GM21737 (cell line): ENCODE measurements around the gene GRM4.
"Not testable (repeated sequence)": the region's sequence is repeated elsewhere in the genome, so short reads cannot be mapped to it uniquely, and the experiment has no call there.

Experiments used
- ATAC-seq: cut with Tn5 transposase; IDR thresholded peaks from one replicate; pipeline ENCODE4 v1.9.1; 2021; ENCODE audit warnings: mild to moderate bottlenecking, moderate library complexity; ENCODE audit not compliant: unreplicated experiment

The GRM4 gene

DNA sequence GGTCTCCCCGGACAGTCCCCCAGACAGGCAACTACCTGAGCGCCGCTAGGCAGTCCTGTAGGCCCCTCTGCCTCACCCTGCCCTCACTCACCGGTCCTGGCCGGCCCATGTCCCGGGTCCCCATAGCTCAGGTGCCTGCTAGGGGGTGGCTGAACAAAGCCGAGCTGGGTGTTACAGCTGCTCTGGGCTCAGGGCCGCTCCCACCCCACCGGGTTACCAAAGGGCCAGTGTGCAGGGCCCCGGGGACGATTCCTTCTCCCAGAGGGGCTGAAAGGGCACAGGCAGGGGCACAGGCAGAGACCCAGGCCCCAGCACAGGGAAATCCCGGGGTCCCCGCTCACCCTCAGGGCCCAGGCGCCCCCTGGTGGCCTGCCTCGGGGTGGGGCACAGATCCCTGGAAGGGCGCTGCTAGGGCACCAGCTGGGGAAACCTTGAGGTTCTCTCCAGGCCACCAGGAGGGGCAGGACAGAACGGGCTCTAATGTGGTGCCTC, 118.4 kb downstream of the GRM4 start:
- no peak for ATAC-seq

DNA sequence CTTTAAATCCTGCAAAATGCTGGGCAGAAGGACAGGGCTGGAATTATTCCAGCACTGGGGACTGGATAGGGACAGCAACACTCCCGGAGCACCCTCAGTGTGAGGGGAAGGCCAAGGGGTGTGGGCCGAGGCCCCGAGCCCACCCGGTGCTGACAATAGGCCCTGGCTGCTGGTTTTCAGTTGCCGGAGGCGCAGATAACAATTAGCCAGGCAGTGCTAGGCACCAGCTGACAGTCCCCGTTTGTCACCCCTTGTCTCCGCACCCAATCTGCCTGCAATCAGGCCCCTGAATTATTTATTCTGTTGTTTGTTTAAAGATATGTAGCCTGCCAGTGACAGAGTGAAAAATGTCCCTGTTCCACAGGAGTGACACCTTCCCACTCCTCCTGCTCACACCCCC, 120.0 kb downstream of the GRM4 start:
- no peak for ATAC-seq

DNA sequence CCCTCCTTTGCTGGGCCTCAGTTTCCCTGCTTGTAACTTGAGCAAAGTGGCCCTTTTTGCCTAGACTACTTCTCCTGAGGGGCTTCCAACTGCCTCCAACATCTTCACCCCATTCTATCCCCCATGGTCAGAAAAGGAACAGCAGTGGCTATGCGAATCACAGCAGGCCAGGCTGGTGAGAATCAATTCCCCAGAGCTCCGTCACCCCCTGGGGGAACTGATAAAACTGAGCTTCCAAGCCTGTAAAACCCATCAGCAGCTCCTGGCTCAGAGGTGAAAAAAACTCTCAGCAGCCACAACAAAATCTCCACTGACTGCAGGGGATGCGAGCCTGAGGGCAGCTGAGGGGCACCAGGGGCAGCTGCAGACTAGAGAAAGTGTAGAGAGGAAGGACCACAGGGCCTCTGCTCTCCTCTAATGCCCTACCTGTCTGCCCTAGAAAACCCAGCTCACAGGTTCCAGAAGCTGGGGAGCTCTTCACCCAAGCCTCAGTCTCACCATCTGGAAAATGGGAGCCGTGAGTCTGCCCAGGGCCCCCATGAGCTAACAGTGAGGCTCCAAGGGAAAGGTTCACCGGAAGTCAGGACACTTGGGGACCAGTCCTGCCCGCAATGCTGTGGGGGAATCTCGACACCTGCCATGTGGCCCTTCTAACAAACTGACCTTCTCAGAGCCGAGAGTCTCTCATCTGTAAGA, 120.6 kb downstream of the GRM4 start:
- no peak for ATAC-seq

DNA sequence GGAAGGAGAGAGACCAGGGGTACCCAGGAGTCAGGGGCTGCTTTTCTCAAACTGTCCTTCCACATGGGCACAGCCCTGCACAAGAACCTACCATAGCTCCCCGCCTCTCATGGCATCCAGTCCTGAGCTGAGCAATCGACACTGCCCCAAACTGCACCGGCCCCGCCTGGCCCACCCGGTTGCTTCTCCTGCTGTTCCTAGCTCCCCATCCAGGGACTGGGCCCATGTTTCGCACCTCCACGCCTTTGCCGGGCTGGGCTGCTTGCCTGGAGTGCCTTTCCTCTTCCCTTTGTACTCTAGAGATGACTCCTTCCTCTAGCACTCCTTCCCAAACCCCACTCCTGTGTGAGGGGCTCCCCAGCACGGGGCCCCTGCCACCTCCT, 123.0 kb downstream of the GRM4 start:
- ATAC-seq: no peak

DNA sequence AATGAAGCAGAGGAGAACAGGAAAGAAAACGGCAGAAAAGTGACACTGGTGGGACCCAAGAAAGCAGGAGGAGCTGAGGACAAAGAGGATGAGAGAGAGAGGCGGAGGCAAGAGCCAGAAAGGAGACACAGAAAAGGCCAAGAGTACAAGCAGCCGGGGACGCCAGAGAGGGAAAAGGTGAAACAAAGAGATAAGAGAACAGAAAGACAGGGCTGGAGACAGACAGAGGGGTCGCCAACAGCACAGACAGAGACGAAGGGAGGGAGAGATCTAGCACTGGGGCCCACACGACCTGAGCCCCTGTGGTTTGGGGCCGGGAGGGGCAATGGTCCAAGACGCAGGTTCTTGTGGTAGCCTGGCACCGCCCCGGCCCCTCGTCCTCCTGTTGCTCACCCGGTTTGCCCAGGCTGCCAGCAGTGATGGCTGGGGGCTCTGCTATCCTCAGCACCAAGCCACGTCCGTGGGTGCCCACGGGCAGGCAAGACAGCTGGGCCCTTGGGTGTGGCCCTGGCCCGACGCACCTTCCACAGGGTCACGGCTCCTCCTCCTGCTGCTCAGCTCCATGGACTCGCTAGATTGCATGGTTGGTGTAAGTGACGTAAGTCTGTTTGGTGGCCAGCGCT, 123.5 kb downstream of the GRM4 start:
- no peak for ATAC-seq

DNA sequence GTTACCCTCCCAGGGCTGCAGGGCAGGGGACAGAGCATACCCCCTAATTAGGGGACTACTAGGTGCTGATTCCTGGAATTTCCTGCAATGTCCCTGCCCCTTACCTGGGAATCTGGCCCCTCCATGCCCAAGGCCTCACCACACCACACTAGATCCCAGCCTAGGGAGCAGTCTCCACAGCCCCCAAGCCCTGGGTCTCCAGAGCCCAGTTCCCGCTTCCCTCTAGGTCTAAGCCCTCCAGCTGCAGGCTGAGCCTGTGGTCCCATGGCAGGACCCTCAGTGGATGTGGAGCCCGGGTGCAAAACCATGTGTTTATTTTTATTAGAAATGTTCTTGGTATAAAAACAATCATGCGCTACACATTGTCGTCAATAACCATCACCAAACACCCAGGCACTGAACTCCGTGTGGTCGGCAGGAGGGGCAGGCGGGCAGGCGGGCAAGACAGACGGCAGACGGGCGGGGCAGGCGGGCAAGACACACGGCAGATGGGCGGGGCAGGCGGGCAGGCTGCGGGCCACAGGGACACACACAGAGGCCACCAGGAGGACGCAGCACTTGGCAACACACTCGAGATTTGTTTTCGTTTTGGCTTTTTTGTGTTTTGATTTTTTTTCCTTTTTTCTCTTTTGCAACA, 124.2 kb downstream of the GRM4 start:
- ATAC-seq: no peak

DNA sequence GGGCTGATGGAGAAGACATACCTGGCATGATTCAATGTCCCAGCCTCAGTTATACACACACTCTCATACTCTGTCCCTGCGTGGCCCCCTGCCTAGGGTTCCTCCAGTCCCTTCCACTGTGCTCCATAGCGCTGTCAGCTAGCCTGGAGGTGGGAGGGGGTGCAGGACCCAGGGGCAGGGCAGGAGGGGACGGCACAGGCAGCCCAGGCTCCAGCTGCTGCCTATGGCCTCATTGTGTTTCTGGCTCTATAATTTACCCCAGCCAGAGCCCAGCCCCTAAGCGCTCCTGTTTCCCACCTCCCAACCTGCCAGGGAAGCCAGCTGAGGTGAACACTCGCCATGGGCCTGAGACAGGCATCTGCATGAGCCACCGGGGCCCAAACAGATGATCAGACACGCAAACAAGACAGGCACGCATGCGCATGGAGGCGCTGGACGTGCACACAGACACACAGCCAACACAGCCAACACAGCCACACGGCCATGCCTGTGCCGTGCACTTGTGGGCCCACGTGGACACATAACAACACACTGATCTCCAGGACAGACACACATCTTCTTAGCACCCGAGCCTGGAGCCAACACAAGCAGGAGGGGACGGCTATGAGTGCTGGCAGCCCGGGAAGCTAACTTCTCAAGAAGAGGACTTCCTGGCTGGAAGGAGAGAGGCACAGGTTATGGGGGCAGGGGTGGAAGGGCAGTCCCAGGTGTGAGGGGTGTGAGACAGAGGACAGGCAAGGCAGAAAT, 124.9 kb downstream of the GRM4 start:
- no peak for ATAC-seq

DNA sequence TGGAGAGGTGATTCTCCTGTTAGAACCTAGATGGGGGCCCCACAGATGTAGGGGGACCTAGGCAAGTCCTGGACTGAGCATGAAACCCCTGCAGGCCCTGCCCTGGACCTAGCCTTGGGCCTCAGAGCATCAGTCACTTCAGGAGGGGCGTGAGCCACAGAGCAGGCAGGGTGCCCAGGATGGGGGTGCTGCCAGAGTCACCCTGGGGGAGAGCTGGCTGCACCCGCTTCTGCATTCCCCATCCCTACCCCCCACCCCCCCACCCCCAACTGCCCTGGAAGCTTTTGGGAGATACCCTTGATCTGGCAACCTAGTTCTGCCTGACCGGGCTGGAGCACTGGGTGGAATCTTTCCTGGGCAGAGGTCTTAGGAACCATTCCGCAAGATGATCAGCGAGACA, 125.6 kb downstream of the GRM4 start:
- ATAC-seq: no peak

DNA sequence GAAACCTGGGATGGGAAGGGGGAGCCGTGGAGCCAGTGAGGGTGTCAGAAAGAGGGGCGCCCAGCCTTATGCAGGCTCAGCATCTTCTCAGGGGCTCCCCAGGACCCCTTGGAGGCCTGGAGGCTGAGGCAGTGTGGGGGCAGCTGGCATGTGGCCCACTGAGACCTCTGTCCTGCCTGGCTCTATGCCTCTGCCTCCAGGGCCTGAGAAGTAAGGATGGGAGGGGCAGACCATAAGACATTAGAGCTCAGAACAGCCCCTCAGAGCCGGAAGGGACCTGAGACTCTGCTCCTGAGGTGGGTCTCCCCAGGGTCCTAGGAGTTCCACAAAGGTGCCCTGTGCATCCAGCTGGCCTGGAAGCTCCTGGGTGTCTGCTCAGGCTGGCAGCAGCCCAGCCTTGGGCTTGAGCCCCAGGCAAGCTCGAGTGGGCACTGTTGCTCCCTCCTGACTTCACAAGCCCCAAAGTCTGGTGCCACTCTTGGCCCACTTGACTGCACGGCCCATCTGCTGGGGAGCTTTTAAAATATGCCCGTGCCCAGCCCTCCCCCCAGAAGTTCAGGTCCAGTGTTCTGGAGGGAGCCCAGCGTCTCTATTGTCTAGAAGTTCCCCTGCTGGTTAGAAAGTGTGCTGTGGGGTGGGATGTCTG, 126.8 kb downstream of the GRM4 start:
- ATAC-seq: no peak

DNA sequence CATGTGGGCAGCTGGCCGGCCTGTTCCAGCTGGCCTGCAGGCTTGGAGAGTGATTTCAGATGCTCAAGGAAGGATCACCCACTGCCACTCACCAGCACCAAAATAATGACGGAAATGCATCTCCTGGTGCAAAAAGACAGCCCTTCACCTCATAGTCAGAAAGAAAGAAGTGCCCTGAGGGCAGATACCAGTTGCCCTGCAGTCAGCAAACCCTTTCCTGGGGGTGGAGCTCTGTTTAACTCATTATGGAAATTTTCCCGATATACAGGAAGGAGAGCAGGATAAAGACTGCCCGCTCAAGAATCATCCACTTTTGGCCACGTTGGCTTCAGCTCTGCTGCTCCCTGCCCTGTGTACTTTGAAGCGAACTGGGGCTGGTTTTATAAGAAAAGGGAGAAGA, 127.9 kb downstream of the GRM4 start:
- ATAC-seq: no peak

DNA sequence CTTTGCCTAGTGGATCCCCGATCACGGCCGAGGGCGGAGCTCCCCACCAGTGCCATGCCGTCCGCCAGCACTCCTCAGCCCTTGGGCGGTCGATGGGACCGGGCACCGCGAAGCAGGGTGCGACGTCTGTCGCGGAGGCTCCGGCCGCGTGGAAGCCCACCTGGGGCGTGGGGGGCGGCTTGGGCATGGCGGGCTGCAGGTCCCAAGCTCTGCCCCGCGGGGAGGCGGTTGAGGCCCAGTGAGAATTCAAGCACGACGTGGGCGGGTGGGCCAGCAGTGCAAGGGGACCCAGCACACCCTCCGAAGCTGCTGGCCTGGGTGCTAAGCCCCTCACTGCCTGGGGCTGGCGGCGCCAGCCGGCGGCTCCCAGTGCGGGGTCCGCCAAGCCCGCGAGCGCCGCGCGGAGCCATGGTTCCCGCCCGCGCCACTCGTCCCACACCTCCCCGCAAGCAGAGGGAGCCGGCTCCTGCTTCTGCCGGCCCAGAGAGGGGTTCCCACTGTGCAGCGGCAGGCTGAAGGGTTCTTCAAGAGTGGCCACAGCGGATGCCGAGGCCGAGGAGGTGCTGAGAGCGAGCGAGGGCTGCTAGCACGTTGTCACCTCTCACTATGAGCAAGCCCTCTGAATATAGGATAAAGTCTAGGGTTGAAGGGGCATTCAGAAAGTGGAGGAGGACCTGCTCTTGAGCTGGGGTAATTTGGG, 128.6 kb downstream of the GRM4 start:
- no peak for ATAC-seq

DNA sequence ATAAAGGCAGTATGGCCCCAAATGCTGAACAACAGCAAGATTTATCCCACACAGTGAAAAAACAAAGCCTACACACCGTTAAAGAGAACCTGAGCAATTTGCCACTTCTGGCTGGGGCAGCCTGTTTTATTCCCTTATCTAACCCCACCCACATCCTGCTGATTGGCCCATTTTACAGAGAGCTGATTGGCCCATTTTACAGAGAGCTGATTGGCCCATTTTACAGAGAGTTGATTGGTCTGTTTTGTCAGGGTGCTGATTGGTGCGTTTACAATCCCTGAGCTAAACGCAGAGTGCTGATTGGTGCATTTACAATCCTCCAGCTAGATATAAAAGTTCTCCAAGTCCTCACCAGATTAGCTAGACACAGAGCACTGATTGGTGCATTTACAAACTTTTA, 129.3 kb downstream of the GRM4 start:
- ATAC-seq: not testable (repeated sequence)

DNA sequence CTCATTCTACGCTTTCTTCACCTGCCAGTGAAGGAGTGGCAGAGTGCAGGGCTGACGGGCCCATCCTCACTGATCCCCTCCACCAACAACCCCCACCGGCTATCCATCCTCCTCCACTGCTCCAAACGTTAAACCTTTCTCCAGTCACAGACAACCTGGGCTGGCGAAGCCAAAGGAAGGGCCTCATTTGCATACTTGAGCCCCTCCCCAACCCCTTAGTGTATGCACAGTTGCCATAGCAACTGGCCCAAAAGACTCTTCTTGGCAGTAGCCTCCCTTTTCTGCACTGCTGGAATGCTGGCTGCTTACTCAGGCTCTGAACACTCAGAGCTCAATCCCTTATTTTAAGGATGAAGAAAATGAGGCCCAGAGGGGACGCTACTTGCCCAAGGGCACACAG, 130.3 kb downstream of the GRM4 start:
- no peak for ATAC-seq

DNA sequence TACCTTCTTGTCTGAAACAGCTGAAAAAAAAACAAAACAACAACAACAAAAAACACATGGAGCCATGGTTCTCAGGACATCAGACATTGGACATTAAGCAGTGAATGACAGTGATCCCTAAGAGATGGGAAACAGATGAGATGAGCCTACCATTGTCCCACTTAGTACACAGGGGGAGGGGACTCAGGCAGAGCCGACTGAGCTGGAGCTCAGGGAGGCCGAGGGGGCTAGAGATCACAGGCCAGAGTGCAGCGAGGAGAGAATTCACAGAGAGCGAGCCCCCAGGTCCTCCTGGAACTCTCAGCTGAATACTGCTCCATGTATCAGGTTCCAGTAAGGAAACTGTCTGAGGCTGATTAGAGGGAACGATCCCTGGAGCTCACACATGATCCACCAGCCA, 134.6 kb downstream of the GRM4 start:
- ATAC-seq: no peak

DNA sequence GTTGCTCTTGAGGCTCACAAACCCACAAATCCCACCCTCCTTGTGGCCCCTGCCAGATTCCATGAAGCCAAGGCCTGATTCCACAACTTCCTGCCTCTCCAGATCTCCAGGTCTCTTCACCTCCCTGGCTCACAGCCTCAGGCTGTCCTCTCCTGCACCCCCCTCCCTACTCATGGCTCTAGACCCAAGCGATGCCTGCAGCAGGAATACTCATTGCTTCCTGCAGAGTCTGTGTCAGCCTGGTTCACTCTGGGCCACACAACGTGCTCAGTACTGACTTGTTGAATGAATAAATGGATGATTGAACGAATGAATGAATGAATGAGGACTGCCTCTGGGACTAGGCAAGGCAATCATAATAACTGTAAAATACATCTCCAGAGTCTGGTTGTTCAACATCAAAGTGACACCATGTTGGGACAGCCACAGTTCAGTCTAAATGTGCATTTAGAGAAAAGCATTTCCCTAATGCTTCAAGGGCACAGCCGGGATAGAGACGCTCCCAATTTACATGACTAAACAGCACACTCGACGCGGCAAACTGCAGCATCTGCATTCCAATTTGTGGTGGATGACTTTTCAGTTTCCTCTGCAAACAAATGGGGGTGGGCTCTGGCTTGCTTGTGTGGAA, 139.9 kb downstream of the GRM4 start:
- ATAC-seq: no peak

DNA sequence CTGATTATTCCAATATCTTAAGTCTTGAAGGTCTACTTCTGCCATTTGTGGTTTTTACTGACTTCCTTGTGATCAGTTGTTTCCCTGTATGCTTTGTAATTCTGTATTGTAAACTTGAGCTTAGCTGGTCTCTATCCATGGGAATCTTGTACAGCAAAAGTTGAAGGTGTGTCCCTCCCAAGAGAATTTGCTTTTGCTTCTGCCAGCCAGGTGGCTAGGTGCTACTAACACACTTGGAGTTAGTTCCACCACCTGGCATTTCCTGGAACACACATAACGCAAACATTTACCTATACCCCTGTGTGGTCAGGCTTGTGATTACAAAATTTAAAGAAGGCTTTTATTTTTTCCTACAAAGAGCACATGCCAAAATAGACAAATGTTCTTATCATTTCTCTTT, 141.2 kb downstream of the GRM4 start:
- ATAC-seq: no peak

DNA sequence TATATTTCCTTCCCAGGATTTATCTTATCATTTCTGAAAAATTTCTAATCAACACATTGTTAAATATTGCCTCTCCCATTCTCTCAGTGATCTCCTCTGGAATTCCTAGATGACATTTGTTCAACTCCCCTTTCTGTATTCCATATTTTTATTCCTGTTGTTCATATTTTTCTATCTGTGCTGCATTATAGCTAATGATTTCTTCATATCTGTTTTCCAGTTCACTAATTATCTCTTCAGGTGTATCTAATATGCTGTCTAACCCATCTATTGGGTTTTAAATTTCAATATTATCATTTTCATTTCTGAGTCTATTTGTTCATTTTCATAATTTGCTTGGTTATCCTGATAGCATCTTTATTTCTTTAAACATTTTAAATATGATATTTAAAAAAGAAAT, 141.9 kb downstream of the GRM4 start:
- no peak for ATAC-seq

DNA sequence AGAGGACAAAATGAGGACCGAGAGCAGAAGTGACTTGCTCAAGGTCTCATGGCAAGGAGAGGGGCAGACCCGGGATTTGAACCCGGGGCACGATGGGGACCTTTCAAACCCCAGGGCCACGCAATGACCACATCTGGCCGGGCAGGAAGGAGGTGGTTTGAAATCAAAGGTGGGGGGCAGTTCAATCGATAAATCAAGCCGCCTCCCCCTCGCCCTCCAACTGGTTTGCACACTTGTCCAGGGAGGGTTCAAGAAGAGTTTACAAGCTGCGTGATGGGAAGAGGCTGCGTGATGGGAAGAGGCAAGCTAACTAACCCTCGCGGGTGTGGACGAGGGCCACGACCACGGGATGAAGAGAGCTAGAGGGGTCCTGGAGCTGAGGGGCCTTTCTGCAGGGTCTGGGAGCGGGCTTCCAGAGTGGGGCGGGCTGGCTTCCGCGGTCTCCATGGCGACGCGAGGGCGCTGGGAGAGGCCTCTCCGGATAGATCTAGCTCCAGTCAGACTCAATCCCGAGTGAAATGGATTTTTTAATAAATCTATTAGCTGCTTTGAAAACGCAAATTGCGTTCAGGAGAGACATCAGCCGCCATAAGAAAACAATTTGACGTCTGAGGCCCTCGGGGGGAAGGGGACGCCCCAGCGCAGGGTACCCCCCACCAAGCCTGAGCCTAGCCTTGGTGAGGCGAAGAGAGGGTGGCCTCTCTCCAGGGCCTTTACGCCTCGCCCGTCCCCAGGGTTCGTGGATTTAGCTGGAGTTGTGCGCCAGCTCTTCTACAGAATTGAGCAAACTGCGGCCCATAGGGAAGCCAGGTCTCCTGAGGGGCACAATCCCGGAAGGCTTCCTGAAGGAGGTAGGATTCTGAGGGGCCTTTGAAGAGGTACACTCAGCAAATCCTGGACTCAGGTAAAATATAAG, 143.9 kb downstream of the GRM4 start:
- no peak for ATAC-seq

DNA sequence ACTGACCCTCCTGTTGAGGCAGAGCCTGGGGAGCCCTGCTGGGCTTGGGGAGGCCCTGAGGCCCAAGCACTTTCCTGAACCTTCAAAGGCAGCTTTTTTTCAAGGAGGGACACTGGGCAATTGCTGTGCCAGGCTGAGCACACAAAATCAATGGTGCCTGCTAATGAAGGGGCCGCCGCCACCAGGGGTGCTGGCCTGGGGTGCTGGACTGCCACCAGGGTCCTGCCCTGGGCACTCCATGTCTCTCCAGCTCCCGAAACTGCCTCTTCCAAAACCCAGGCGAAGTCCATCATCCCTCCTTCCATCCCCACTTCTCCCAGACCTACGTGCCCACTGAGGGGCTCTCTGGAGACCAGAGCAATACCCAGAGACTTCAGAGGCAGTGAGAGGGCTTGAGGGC, 145.6 kb downstream of the GRM4 start:
- ATAC-seq: no peak
